IPS-18c (cell line): Measurements from ENCODE around the gene MAP7.

Source experiments
- H3K4me3 ChIP-seq: 2 replicates; pipeline ENCODE4 v1.7.0; 2013; ENCODE audit warnings: low read depth, mild to moderate bottlenecking, low read length, moderate library complexity; ENCODE audit not compliant: insufficient read depth
- H3K9me3 ChIP-seq: one replicate; pipeline ENCODE4 v1.6.1; 2013; ENCODE audit warnings: mild to moderate bottlenecking, low read length, moderate library complexity; ENCODE audit not compliant: control insufficient read depth, insufficient read depth

The MAP7 gene

GRCh38 chr6:136360783-136361182 lies 189.4 kb downstream of the MAP7 start:
- Histone ChIP-seq H3K9me3 (no peaks in the 10 kb centered on the region), H3K4me3 (no peak overlapping the region)

GRCh38 chr6:136359851-136360250 lies 190.4 kb downstream of the MAP7 start:
- Histone ChIP-seq H3K9me3 (no peaks in the 10 kb centered on the region), H3K4me3 (no peak overlapping the region)

GRCh38 chr6:136351518-136352110 lies 198.6 kb downstream of the MAP7 start:
- H3K9me3 ChIP-seq = no peaks in the 10 kb centered on the region
- no peak overlapping the region for H3K4me3 ChIP-seq

DNA sequence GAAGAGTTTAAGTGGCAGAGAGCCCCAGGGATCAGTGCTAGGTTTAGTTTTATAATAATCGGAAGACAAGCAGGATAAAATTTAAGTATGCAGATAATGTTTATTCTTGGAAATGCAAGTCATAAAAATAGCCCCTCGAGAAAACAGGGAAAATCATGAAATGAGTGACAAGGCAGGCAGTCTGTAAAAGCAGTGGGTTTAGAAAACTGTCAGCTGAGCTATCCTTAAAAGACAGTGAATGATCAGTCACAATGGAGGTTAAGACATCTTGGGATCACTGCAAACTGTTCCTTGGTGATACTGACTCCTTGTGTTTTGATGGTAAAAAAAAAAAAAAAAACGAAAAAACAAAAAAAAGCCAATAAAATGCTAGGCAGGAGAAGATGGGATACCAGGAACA lies 199.3 kb downstream of the MAP7 start:
- Histone ChIP-seq H3K4me3 (no peak overlapping the region), H3K9me3 (no peaks in the 10 kb centered on the region)

- Histone ChIP-seq H3K9me3 (no peaks in the 10 kb centered on the region), H3K4me3 (no peak overlapping the region)
Observed at GRCh38 chr6:136347847-136348246, 202.4 kb downstream of the MAP7 start.

DNA sequence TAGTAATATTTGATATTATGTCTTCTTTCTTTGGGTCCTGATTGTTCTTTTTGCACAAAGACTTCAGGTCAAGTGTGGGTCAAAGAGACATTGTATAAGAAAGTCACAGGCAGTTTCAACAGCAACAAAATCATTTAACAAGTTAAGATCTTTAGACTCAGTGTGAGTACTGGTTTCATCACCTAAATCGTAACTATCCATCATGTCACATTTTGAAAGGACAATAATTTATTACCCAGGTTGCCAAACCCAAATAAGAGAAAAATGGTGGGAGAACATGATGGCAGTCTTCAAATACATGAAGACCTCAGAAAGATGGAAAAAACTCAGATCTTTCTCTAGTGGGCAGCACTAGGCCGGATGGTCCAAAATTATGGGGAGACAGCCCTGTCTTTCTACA lies 205.1 kb downstream of the MAP7 start:
- no peaks in the 10 kb centered on the region for H3K9me3 ChIP-seq
- no peak overlapping the region for H3K4me3 ChIP-seq

- no peaks in the 10 kb centered on the region for H3K9me3 ChIP-seq
Observed at GRCh38 chr6:136344420-136344819, 205.8 kb downstream of the MAP7 start.

DNA sequence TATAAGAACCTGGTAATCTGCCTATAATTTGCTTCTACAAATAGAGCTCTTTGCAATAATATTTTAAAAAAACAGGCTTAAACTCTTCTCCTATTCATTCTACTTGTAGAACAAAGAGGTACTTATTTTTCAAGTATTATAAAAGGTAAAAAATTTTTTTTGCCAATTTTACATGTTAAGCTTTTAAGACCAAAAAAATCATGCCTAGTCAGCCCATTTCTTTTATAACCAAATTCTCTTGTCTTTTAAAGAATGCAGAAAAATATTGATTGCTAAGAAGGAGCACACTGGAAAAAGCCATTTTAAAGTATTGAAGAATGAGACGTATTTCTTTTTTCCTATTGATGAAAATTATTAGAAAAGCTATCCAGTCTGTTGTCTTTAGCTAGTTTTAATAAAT lies 206.5 kb downstream of the MAP7 start:
- H3K9me3 ChIP-seq = no peaks in the 10 kb centered on the region
- no peak overlapping the region for H3K4me3 ChIP-seq

More at GRCh38 chr6:136344420-136344819, 205.8 kb downstream of the MAP7 start:
- H3K4me3 ChIP-seq = no peak overlapping the region

GRCh38 chr6:136343275-136343674 lies 206.9 kb downstream of the MAP7 start:
- Histone ChIP-seq H3K4me3 (no peak overlapping the region), H3K9me3 (no peaks in the 10 kb centered on the region)

- H3K4me3 ChIP-seq = no peak overlapping the region
- no peaks in the 10 kb centered on the region for H3K9me3 ChIP-seq
Observed at GRCh38 chr6:136341967-136342366, 208.3 kb downstream of the MAP7 start.

- H3K4me3 ChIP-seq = no peak overlapping the region
- no peaks in the 10 kb centered on the region for H3K9me3 ChIP-seq
Observed at GRCh38 chr6:136341367-136341766, 208.9 kb downstream of the MAP7 start.

GRCh38 chr6:136338486-136338885 lies 211.7 kb downstream of the MAP7 start:
- Histone ChIP-seq H3K9me3 (no peaks in the 10 kb centered on the region), H3K4me3 (no peak overlapping the region)

GRCh38 chr6:136337606-136338005 lies 212.6 kb downstream of the MAP7 start:
- Histone ChIP-seq H3K4me3 (no peak overlapping the region), H3K9me3 (no peaks in the 10 kb centered on the region)

DNA sequence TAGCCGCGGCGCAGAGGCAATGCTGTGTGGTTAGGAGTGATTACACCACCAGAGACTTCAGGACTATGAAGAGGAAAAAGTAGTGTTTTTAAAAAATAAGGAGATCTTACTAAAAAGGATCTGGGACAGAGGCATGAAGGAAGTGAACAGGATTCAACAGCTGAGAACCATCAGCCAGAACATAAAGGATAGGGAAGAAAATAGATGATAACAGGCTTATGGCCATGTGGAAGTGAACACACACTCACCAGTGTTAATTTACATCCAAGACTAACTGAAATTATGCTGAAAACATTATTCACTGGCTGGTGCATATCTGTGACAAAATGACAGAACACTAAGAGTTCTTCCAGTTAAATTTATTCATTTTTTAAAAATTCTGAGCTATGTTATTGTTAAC lies 213.1 kb downstream of the MAP7 start:
- H3K9me3 ChIP-seq = no peaks in the 10 kb centered on the region
- H3K4me3 ChIP-seq = no peak overlapping the region

GRCh38 chr6:136335736-136336363 lies 214.4 kb downstream of the MAP7 start:
- H3K9me3 ChIP-seq = no peaks in the 10 kb centered on the region
- no peak overlapping the region for H3K4me3 ChIP-seq

GRCh38 chr6:136334853-136335252 lies 215.4 kb downstream of the MAP7 start:
- H3K4me3 ChIP-seq = no peak overlapping the region
- no peaks in the 10 kb centered on the region for H3K9me3 ChIP-seq

DNA sequence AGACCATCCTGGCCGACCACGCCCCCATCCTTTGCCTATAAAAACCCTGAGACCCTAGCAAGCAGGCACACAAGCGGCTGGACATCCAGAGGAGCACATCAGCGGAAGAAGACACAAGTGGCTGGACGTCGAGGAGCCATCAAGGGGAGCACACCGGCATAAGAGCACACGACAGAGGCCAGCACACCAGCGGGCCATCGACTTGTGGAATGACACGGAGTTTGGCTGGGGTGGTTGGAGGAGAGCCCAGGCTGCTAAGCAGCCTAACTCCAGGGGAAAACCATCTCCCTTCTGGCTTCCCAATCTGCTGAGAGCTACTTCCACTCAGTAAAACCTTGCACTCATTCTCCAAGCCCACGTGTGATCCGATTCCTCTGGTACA lies 215.8 kb downstream of the MAP7 start:
- Histone ChIP-seq H3K4me3 (no peak overlapping the region), H3K9me3 (no peaks in the 10 kb centered on the region)

- Histone ChIP-seq H3K9me3 (no peaks in the 10 kb centered on the region), H3K4me3 (no peak overlapping the region)
Observed at GRCh38 chr6:136333824-136334464, 216.3 kb downstream of the MAP7 start.
